Measurements from ENCODE around the gene S1PR5.

DNA sequence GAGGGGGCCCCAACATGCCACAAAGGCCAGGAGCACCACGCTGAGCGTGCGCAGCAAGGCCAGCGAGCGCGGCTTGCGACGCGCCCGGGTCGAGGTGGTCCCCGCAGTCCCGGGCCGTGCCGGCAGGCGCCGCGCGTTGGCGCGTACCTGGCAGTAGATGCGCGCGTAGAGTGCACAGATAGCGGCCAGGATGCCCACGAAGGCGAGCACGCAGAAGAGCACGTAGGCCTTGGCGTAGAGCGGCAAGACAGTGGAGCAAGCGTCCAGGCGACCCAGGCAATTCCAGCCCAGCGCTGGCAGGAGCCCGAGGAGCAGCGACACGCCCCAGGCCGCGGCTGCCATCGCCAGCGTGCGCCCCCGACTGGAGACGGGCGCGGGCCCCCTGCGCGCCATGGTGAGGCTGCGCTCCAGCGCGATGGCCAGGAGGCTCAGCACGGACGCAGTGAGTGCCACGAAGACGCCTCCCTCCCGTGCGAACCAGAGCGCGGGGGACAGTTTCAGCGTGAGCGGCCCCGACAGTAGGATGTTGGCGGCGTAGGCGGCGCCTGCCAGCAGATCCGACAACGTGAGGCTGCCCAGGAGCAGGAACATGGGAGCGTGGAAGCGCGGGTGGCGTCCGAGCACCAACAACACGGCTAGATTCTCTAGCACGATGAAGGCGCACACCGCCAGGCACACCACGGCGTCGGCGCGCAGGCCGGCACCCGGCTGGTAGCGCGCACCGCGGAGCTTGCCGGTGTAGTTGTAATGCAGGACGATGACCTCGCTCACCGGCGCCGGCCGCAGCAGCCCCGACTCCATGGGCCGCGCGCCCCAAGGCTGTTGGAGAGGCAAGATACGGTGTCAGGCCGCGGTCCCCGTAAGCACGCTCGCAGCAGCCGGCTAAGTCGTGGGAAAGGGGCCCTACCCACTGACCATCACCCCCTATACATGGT, 2.8 kb downstream of the S1PR5 start:
- no peak for TF ChIP-seq SUZ12 (IDR thresholded peaks at IDR 0.05; ENCODE audit: extremely low read depth, insufficient read depth, insufficient read length)
- no peak for TF ChIP-seq YY1 (IDR thresholded peaks at IDR 0.05; ENCODE audit: insufficient read depth, insufficient read length)
- no peak for TF ChIP-seq ZNF274 (IDR thresholded peaks at IDR 0.05; ENCODE audit: low read depth, low read length)

Measured in NT2/D1 (cell line).